DMS153 treated with DMSO at 0.1 percent for 48 hours (cell line): ENCODE data around the gene CDYL.

Experiments
- DNase-seq: peaks from one replicate; lab custom pipeline; 2025; ENCODE audit not compliant: unreplicated experiment; lab: John Stamatoyannopoulos, UW

The CDYL gene

GRCh38 chr6:4904461-4905025, 128.3 kb downstream of the CDYL start:
- DNase-seq, result no peak

DNA sequence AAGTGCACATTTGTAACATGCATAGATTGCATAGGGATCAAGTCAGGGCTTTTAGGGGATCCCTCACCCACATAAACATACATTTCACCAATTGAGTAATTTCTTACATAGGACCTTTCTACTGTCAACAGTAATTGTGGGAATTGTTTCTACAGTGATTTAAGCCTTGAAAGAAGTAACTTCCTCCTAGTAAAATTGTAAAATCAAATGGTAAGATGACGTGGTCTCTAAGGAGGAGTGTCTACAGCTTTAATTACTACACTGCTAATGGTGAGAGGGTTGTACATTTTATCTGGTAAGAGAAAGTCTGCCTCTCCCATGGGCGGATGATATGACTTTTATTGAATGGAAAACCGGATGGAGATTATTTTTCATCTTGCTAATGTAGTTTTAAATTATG, 129.6 kb downstream of the CDYL start:
- DNase-seq, result no peak

GRCh38 chr6:4906293-4907276, 130.4 kb downstream of the CDYL start:
- DNase-seq, result no peak

GRCh38 chr6:4907602-4908001, 131.4 kb downstream of the CDYL start:
- DNase-seq, result no peak

GRCh38 chr6:4908062-4908461, 131.9 kb downstream of the CDYL start:
- DNase-seq, result no peak

DNA sequence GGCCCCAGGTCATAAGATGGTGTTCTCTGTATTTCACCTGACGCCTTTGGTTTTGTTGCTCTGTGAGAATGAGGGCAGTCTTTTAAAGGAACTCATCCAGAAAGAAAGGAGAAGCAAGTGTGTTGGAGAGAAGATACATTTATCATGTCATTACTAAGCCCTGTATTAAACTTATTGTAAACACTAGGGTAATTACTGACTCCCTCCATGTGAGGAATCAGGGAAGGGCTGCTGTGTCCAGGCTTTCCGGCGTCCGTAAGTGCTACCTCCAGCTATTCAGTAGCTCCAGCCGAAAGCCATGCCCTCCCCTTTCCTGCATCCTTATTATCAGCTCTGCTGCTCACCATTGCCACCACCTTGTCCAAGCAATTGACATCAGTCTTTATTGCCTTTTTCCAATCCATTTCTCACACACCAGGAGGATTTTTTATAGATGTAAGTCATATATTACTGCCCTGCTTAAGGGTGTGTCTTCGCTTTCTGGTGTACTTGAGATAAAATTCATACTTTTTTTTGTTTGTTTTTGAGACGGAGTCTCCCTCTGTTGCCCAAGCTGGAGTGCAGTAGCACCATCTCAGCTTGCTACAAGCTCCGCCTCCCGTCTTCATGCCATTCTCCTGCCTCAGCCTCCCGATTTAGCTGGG, 133.0 kb downstream of the CDYL start:
- no peak for DNase-seq

- DNase-seq, result peak; percentile 7
Measured at GRCh38 chr6:4910037-4910760, 134.0 kb downstream of the CDYL start.

DNA sequence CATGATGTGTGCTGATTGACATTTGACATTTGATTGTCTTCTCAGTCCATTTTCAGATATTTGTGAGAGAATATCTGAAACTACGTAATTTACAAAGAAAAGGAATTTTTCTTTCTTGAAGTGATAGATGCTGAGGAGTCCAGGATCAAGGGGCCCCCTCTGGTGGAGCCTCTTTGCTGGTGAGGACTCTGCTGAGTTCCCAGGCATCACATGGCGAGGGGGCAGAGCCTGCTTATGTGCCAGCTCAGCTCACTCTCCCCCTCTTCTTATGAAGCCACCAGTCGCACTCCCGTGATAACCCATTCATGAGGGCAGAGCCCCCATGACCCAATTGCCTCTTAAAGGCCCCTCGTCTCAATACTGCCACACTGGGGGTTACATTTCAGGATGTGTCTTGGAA, 136.4 kb downstream of the CDYL start:
- DNase-seq, result no peak

DNA sequence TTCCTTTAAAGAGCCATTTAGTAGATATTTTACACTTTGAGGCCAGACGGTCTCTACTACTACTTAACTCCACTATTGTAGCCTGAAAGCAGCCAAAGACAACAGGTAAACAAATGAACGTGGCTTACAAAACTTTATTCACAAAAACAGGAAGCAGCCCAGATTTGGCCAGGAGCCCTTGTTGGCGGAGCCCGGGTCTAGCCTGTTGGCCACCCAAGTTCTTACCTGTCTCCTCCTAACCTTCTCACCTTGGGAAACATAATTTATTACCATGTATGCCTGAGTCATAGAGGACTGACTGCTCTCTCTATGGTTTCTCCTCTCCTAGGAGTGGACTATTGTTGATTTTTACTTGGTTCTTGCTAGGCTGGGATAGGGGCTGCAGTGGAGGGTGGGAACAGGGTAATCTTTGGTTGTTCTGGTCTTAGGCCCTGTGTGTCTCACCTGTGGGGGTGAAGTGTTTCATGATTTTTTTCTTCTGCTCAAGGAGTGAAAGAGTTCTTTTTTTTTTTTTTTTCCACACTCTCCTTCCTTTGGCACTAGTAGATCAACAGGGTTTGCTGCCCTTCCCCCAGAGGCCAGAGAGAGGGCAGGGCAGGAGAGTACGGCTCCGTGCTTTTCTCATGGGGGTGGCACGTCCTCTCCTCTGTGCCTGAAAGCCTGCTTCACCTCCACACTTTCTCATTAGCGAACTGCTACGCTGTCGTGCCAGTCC, 137.7 kb downstream of the CDYL start:
- no peak for DNase-seq

DNA sequence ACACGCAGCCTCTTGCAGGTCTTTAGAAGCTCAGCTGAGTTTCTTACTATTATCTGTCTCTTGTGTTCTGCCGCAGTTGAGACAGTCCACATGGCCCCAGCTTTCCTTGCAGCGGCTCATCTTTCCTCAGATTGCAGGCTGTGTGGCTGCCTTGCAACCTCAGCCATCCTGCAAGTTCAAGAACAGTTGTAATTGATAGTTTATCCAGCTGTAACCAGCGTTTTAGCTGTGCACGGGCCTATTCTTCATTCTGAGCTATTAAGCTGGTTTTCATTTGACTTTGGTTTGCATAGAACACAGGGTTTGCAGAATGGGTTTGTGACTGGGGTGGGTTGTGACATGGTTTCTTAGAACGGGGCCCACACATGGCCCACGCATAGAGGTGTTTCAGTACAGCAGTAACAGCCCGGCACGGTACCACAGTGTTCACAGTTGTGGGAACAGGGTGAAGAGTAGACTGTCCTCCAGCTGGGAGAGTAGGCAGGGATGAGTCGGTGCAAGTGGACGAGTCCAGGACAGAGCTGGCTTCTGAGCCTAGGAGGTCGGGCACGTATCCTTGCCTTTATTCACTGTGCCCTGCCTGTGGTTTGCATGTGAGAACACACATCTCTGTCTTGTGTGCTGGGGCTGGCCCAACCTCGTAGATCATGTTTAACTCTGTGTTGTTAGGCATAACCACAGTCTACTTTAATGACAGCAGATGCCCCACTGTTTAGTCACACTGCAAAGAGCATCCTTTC, 138.4 kb downstream of the CDYL start:
- DNase-seq, result no peak

DNA sequence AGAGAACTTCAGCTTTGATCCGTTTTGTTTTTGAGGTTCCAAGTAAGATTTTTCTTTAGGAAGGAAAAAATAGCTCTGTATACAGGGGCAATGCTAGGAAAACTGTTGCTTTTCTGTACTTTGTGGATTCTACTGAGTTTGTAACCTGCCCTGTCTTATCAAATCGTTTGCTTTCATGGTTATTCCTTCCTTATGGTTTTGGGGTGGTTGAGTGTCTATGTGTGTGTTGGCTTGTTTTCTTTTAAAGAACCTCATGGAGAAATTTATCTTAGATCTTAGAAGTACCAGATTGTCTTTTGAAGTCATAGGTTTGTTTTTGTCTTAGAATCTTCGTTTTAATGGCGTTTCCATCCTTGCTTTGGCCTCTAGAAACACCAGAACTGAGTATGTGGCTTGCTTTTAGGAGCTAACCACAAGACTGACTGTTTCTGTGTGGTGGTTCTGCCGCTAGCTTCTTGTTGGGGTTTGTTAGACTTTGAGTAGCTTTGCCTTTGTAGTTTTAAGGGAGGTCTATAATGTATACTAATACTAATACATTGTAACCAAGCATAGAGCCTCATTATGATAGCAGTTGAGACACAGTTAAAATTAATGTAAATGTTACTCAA, 140.9 kb downstream of the CDYL start:
- DNase-seq, result no peak

GRCh38 chr6:4920914-4921410, 144.8 kb downstream of the CDYL start:
- no peak for DNase-seq

- no peak for DNase-seq
Measured at GRCh38 chr6:4922488-4923037, 146.4 kb downstream of the CDYL start.

- DNase-seq, result no peak
Measured at GRCh38 chr6:4923081-4923480, 146.9 kb downstream of the CDYL start.

- DNase-seq, result no peak
Measured at GRCh38 chr6:4924661-4925271, 148.6 kb downstream of the CDYL start.

GRCh38 chr6:4925580-4925979, 149.4 kb downstream of the CDYL start:
- no peak for DNase-seq

GRCh38 chr6:4928426-4928825, 152.2 kb downstream of the CDYL start:
- DNase-seq, result no peak

GRCh38 chr6:4929097-4929718, 153.0 kb downstream of the CDYL start:
- DNase-seq, result no peak
